IPS-20b (cell line): ENCODE measurements around the gene SLC41A3.

Source experiments
- H3K27ac ChIP-seq: one replicate; pipeline ENCODE4 v1.5.1; 2013; ENCODE audit warnings: low read length
- H3K27me3 ChIP-seq: 2 replicates; pipeline ENCODE4 v1.6.1; 2013; ENCODE audit warnings: mild to moderate bottlenecking, low read length, inconsistent platforms; ENCODE audit not compliant: insufficient read depth
- H3K36me3 ChIP-seq: 2 replicates; pipeline ENCODE4 v1.6.1; 2013; ENCODE audit warnings: low read depth, mild to moderate bottlenecking, inconsistent platforms, low read length, moderate library complexity; ENCODE audit not compliant: insufficient read depth
- H3K4me1 ChIP-seq: 2 replicates; pipeline ENCODE4 v1.6.1; 2013; ENCODE audit warnings: mild to moderate bottlenecking, control low read depth, inconsistent platforms, low read length, moderate library complexity; ENCODE audit not compliant: insufficient read depth
- H3K4me3 ChIP-seq: 2 replicates; pipeline ENCODE4 v1.5.1; 2013; ENCODE audit warnings: mild to moderate bottlenecking, low read length, inconsistent platforms
- H3K9ac ChIP-seq: 2 replicates; pipeline ENCODE4 v1.6.1; 2013; ENCODE audit warnings: low read depth, mild to moderate bottlenecking, inconsistent platforms, low read length, moderate library complexity
- H3K9me3 ChIP-seq: 2 replicates; pipeline ENCODE4 v1.6.1; 2013; ENCODE audit warnings: mild to moderate bottlenecking, low read depth, low read length, inconsistent platforms; ENCODE audit not compliant: insufficient read depth

The SLC41A3 gene

GRCh38 chr3:126056088-126056487, 27.8 kb downstream of the SLC41A3 start:
- no peak overlapping the region for H3K4me3 ChIP-seq
- no peaks in the 10 kb centered on the region for H3K36me3 ChIP-seq
- H3K4me1 ChIP-seq = no peaks in the 10 kb centered on the region
- H3K9me3 ChIP-seq = no peaks in the 10 kb centered on the region
- no peaks in the 10 kb centered on the region for H3K27me3 ChIP-seq
- no peak overlapping the region for H3K9ac ChIP-seq
- H3K27ac ChIP-seq = no peak overlapping the region

- Histone ChIP-seq H3K27me3 (no peaks in the 10 kb centered on the region), H3K4me1 (no peaks in the 10 kb centered on the region), H3K9me3 (no peaks in the 10 kb centered on the region), H3K9ac (no peak overlapping the region), H3K27ac (no peak overlapping the region), H3K4me3 (no peak overlapping the region), H3K36me3 (no peaks in the 10 kb centered on the region)
Observed at GRCh38 chr3:126054870-126055269, 29.1 kb downstream of the SLC41A3 start.

GRCh38 chr3:126053949-126054569, 29.9 kb downstream of the SLC41A3 start:
- Histone ChIP-seq H3K9ac (no peak overlapping the region), H3K27ac (no peak overlapping the region), H3K36me3 (no peaks in the 10 kb centered on the region), H3K4me3 (no peak overlapping the region), H3K27me3 (no peaks in the 10 kb centered on the region), H3K4me1 (no peaks in the 10 kb centered on the region), H3K9me3 (no peaks in the 10 kb centered on the region)

- H3K27me3 ChIP-seq = no peaks in the 10 kb centered on the region
- H3K4me1 ChIP-seq = no peaks in the 10 kb centered on the region
- no peak overlapping the region for H3K27ac ChIP-seq
- no peaks in the 10 kb centered on the region for H3K9me3 ChIP-seq
- no peaks in the 10 kb centered on the region for H3K36me3 ChIP-seq
- H3K9ac ChIP-seq = no peak overlapping the region
- H3K4me3 ChIP-seq = no peak overlapping the region
Observed at GRCh38 chr3:126053513-126053912, 30.4 kb downstream of the SLC41A3 start.

- H3K27me3 ChIP-seq = no peaks in the 10 kb centered on the region
- no peak overlapping the region for H3K9ac ChIP-seq
- H3K9me3 ChIP-seq = no peaks in the 10 kb centered on the region
- no peaks in the 10 kb centered on the region for H3K4me1 ChIP-seq
- H3K4me3 ChIP-seq = no peak overlapping the region
- H3K27ac ChIP-seq = no peak overlapping the region
- H3K36me3 ChIP-seq = no peaks in the 10 kb centered on the region
Observed at GRCh38 chr3:126052196-126053058, 31.5 kb downstream of the SLC41A3 start.

- H3K9ac ChIP-seq = no peak overlapping the region
- no peaks in the 10 kb centered on the region for H3K27me3 ChIP-seq
- H3K36me3 ChIP-seq = no peaks in the 10 kb centered on the region
Observed at GRCh38 chr3:126051741-126052140, 32.2 kb downstream of the SLC41A3 start.

GRCh38 chr3:126051234-126051633, 32.7 kb downstream of the SLC41A3 start:
- no peaks in the 10 kb centered on the region for H3K27me3 ChIP-seq
- no peak overlapping the region for H3K27ac ChIP-seq
- no peaks in the 10 kb centered on the region for H3K4me1 ChIP-seq
- no peaks in the 10 kb centered on the region for H3K36me3 ChIP-seq
- H3K9me3 ChIP-seq = peaks cover 3% of the 10 kb centered on the region; the same call in 1 of the 2 replicates
- no peak overlapping the region for H3K4me3 ChIP-seq
- no peak overlapping the region for H3K9ac ChIP-seq

More at GRCh38 chr3:126051741-126052140, 32.2 kb downstream of the SLC41A3 start:
- no peaks in the 10 kb centered on the region for H3K9me3 ChIP-seq
- no peaks in the 10 kb centered on the region for H3K4me1 ChIP-seq
- H3K4me3 ChIP-seq = no peak overlapping the region
- no peak overlapping the region for H3K27ac ChIP-seq

- no peaks in the 10 kb centered on the region for H3K36me3 ChIP-seq
- no peaks in the 10 kb centered on the region for H3K27me3 ChIP-seq
- no peak overlapping the region for H3K27ac ChIP-seq
- no peak overlapping the region for H3K4me3 ChIP-seq
- H3K9me3 ChIP-seq = peaks cover 4% of the 10 kb centered on the region; the same call in 1 of the 2 replicates
- no peak overlapping the region for H3K9ac ChIP-seq
- H3K4me1 ChIP-seq = no peaks in the 10 kb centered on the region
Observed at GRCh38 chr3:126050626-126051025, 33.3 kb downstream of the SLC41A3 start.

- H3K27ac ChIP-seq = no peak overlapping the region
Observed at GRCh38 chr3:126050050-126050392, 33.9 kb downstream of the SLC41A3 start.

GRCh38 chr3:126049289-126050049, 34.5 kb downstream of the SLC41A3 start:
- Histone ChIP-seq H3K9me3 (peaks cover 4% of the 10 kb centered on the region; the same call in 1 of the 2 replicates), H3K9ac (no peak overlapping the region), H3K4me3 (no peak overlapping the region), H3K36me3 (no peaks in the 10 kb centered on the region), H3K27ac (no peak overlapping the region), H3K27me3 (no peaks in the 10 kb centered on the region), H3K4me1 (no peaks in the 10 kb centered on the region)

More at GRCh38 chr3:126050050-126050392, 33.9 kb downstream of the SLC41A3 start:
- Histone ChIP-seq H3K36me3 (no peaks in the 10 kb centered on the region), H3K9ac (no peak overlapping the region), H3K4me1 (no peaks in the 10 kb centered on the region), H3K9me3 (peaks cover 4% of the 10 kb centered on the region; the same call in 1 of the 2 replicates), H3K27me3 (no peaks in the 10 kb centered on the region), H3K4me3 (no peak overlapping the region)

- Histone ChIP-seq H3K36me3 (no peaks in the 10 kb centered on the region), H3K27ac (no peak overlapping the region), H3K27me3 (no peaks in the 10 kb centered on the region), H3K9ac (no peak overlapping the region), H3K9me3 (peaks cover 4% of the 10 kb centered on the region), H3K4me1 (no peaks in the 10 kb centered on the region), H3K4me3 (no peak overlapping the region)
Observed at GRCh38 chr3:126040386-126040785, 43.5 kb downstream of the SLC41A3 start.
